Stimulated activated CD4-positive, alpha-beta T cell treated with anti-CD3 and anti-CD28 coated beads, Interleukin-2, amount 100 ng/mL, for 48 hours (primary cell): ENCODE results near the gene TRIOBP.

Experiments
- DNase-seq, 2 donors: peaks; one replicate each; pipeline ENCODE4 v3.0.0-alpha.2; 2020

Gene TRIOBP

GRCh38 chr22:37807410-37808293 is 110.8 kb downstream of the TRIOBP start, which contains the start of gene GCAT:
TSS of gene GCAT (plus strand) at chr22:37807934. CDS start at chr22:37807968, 34 bp downstream.
- peak; percentile 88 to 91 for DNase-seq

- DNase-seq = no peak
Measured at GRCh38 chr22:37808294-37808657, 111.4 kb downstream of the TRIOBP start.

- DNase-seq = no peak
Measured at GRCh38 chr22:37809672-37810333, 113.0 kb downstream of the TRIOBP start.

GRCh38 chr22:37811867-37812266 is 115.0 kb downstream of the TRIOBP start:
- DNase-seq = no peak

- no peak for DNase-seq
Measured at GRCh38 chr22:37812869-37813678, 116.2 kb downstream of the TRIOBP start.

- no peak for DNase-seq
Measured at GRCh38 chr22:37815593-37815992, 118.7 kb downstream of the TRIOBP start.

GRCh38 chr22:37816543-37817180 is 119.8 kb downstream of the TRIOBP start:
- no peak for DNase-seq

GRCh38 chr22:37817705-37818408 is 121.0 kb downstream of the TRIOBP start:
- peak; percentile 88 to 92 for DNase-seq

GRCh38 chr22:37818409-37819104 is 121.7 kb downstream of the TRIOBP start:
- DNase-seq = peak; percentile 53 to 56

- DNase-seq = no peak
Measured at GRCh38 chr22:37819105-37819433, 122.2 kb downstream of the TRIOBP start.

- DNase-seq = no peak
Measured at GRCh38 chr22:37820350-37820749, 123.5 kb downstream of the TRIOBP start.

- DNase-seq = no peak
Measured at GRCh38 chr22:37822079-37822833, 125.4 kb downstream of the TRIOBP start.

- DNase-seq = no peak
Measured at GRCh38 chr22:37823134-37823985, 126.5 kb downstream of the TRIOBP start, which contains the start of gene GALR3. TSS of gene GALR3 (plus strand) at chr22:37823382. CDS start at chr22:37823407, 25 bp downstream.

- no peak for DNase-seq
Measured at GRCh38 chr22:37824674-37825641, 128.1 kb downstream of the TRIOBP start.
